ENCODE data around the gene CD300H.

CD300H gene

DNA sequence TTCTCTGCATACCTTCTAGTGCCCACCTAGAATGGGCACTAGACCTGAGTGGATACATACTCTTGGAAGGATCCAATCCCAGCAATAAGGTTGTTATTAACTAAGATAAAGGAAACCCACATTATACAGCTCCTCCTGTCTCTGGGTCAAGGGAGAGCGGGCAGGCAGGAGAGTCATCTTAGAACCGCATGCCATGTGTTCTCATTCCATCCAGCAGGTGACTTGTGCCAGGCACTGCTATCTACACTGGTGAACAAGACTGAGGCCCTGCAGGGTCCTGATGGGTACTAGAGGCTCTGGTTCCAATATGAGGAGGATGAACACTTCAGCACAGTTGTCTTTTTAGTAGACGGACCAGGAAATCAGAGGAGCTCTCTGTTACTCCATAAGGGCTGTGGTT lies 5.9 kb upstream of the CD300H start:
- no peak for DNase-seq (ENCODE audit: low read depth)
- TF ChIP-seq POLR2A (IDR thresholded peaks at IDR 0.05; ENCODE audit: extremely low read depth, insufficient read length): no peak
- TF ChIP-seq, protein P1, sequence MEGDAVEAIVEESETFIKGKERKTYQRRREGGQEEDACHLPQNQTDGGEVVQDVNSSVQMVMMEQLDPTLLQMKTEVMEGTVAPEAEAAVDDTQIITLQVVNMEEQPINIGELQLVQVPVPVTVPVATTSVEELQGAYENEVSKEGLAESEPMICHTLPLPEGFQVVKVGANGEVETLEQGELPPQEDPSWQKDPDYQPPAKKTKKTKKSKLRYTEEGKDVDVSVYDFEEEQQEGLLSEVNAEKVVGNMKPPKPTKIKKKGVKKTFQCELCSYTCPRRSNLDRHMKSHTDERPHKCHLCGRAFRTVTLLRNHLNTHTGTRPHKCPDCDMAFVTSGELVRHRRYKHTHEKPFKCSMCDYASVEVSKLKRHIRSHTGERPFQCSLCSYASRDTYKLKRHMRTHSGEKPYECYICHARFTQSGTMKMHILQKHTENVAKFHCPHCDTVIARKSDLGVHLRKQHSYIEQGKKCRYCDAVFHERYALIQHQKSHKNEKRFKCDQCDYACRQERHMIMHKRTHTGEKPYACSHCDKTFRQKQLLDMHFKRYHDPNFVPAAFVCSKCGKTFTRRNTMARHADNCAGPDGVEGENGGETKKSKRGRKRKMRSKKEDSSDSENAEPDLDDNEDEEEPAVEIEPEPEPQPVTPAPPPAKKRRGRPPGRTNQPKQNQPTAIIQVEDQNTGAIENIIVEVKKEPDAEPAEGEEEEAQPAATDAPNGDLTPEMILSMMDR (IDR thresholded peaks at IDR 0.05; ENCODE audit: low read depth, low read length): no peak
- no peak overlapping the region for H3K4me3 ChIP-seq (ENCODE audit: low read depth, low read length)

DNA sequence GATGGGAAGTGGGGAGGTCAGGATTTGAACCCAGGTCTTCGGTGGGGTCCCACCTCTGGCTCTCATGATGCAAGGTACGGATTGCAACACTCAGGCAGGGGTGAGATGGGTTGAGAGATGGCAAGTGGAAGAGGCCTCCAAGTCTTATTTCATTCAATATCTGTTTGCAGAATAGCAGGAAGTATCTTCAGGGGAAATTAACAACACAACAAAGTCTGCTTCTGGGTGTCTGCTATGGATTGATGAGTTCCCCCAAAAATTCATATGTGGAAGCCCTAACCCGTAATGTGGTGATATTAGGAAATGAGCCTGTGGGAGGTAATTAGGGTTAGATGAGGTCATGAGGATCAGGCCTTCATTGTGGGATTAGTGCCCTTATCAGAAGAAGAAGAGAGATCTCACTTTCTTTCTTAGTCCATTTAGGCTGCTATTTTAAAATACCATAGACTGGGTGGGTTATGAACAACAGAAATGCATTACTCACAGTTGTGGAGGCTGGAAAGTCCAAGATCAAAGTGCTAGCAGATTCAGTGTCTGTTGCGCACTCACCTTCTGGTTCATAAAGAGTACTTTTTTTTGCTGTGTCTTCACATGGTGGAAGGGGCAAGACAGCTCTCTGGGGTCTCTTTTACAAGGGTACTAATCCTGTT lies 4.4 kb upstream of the CD300H start:
- no peak overlapping the region for H3K4me3 ChIP-seq (ENCODE audit: low read depth, low read length)
- peak; percentile 27 for DNase-seq (ENCODE audit: low read depth)
- TF ChIP-seq POLR2A (IDR thresholded peaks at IDR 0.05; ENCODE audit: extremely low read depth, insufficient read length) (no peak), MYC (IDR thresholded peaks at IDR 0.05; ENCODE audit: low read depth, low read length) (no peak)
- TF ChIP-seq, protein P1 (IDR thresholded peaks at IDR 0.05; ENCODE audit: low read depth, low read length): no peak
- TF ChIP-seq, protein P2, sequence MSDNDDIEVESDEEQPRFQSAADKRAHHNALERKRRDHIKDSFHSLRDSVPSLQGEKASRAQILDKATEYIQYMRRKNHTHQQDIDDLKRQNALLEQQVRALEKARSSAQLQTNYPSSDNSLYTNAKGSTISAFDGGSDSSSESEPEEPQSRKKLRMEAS (IDR thresholded peaks at IDR 0.05; ENCODE audit: low read depth, low read length): no peak

DNA sequence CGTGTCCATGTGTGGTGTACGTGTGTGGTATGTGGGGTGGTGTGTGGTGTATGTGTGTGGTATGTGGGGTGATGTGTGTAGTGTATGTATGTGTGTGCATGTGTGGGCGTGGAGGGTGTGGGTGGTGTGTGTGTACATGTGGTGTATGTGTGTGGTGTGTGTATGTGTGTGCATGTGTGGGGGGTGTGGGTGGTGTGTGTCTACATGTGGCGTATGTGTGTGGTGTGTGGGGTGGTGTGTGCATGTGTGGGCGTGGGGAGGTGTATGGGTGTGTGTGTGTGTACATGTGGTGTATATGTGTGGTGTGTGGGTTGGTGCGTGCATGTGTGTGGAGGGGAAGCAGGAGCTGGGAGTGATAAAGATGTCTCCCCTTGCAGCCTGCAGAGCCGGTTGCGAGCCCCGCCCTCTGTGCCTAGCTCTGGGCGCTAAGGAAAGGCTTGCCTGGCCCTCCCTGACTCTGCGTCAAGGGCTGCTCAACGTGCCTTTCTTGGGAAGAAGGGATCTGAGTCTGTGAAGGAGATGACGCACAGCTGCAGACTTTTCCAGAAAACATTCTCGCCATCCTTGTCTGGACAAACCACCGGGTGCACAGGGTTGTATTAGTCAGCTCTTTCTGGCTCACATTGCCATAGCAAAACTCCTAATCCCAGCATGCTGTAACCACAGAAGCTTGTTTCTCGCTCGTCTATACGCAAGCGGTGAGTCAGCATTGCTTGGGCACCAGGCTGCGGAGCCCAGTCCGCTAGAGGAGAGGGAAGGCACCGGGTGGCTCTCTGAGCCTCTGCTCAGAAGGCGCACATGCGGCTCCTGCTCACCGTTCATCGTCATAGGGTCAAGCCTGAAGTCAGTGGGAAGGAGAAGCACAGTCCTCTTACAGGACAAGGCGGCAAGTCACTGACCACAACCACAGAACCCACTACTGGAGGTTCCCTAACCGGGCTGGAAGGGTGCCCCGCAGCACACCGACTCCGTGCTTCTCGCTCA lies 2.0 kb upstream of the CD300H start:
- TF ChIP-seq, protein P2 (IDR thresholded peaks at IDR 0.05; ENCODE audit: low read depth, low read length): peak; percentile 73
- TF ChIP-seq POLR2A (IDR thresholded peaks at IDR 0.05; ENCODE audit: extremely low read depth, insufficient read length): no peak
- peak; percentile 56; the same call in 1 of the 2 replicates for TF ChIP-seq MYC (IDR thresholded peaks at IDR 0.05; ENCODE audit: low read depth, low read length)
- peak; percentile 96 for DNase-seq (ENCODE audit: low read depth)
- H3K4me3 ChIP-seq (ENCODE audit: low read depth, low read length): no peak overlapping the region

DNA sequence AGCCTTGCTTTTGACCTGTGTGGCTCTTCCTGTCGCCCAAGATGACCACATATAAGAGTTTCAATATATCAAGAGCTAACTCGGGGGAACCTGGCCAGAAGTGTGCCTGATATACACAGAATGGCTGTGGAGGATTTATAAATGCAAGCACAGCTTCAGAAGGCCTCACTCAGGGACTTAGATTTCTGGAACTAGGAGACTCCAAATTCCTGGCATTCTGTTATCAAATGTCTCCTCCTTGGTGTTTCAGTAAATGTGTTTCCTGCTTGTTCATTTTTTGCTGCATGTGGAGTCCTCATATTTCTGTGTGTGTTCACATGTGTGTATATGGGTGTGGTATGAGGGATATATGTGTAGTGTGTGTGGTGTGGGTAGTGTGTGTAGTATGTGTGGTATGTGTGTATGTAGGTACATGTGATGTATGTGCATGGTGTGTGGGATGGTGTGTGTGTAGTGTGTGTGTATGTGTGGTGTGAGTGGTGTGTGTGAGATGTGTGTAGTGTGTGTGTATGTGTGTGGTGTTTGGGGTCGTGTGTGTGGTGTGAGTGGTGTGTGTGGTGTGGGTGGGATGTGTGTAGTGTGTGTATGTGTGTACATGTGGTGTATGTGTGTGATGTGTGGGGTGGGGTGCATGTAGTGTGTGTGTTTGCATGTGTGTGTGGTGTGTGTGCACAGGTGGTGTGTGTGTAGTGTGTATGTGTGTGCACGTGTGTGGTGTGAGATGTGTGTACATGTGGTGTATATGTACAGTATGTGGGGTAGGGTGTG lies 981 bp upstream of the CD300H start:
- TF ChIP-seq, protein P2 (IDR thresholded peaks at IDR 0.05; ENCODE audit: low read depth, low read length): no peak
- TF ChIP-seq, protein P1 (IDR thresholded peaks at IDR 0.05; ENCODE audit: low read depth, low read length): no peak
- TF ChIP-seq POLR2A (IDR thresholded peaks at IDR 0.05; ENCODE audit: extremely low read depth, insufficient read length): no peak
- no peak overlapping the region for H3K4me3 ChIP-seq (ENCODE audit: low read depth, low read length)
- no peak for DNase-seq (ENCODE audit: low read depth)

DNA sequence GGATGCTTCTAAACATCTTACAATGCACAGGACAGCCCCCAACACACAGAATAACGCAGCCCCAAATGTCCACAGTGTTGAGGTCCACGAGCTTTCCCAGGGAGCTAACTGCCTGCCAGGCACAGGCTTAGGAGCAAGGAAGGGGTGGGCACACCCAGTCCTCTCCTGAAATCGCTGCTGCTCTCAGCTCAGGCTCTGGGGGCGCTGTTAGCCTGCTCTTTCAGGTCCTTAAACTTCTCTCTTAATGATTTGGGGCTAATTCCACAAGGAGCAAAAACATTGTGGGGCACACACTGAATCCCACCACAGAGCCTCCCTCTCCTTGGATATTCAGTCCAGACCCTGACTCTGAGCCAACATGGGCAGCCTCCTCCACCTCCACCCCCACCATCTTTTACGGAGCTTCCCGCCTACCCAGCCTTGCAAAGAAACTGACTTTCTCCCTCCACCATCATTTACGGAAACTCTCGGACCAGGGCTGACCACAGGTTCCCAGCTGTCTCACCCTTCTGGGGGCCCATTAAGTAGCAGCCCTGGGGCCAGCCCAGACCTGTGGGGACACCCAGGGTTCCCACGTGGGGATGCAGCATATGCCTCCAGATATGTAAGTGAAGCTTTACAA lies 1.1 kb downstream of the CD300H start:
- TF ChIP-seq, protein P2 (IDR thresholded peaks at IDR 0.05; ENCODE audit: low read depth, low read length): no peak
- TF ChIP-seq, protein P1 (IDR thresholded peaks at IDR 0.05; ENCODE audit: low read depth, low read length): peak; percentile 85
- DNase-seq (ENCODE audit: low read depth): peak; percentile 58
- no peak overlapping the region for H3K4me3 ChIP-seq (ENCODE audit: low read depth, low read length)

Measured in NB4 (cell line).